ENCODE measurements around the gene PTPRN2. TPM values are rescaled to one million over a fixed set of nuclear protein-coding genes. Genes with fewer than 3 reads are reported as not detected.

The PTPRN2 gene
- total and polyA plus RNA-seq, 2 of the 8 experiments (the other 6 are each of a cell fraction or from before 2014, with no cell fraction given), result 2.6 to 4.5 TPM

DNA sequence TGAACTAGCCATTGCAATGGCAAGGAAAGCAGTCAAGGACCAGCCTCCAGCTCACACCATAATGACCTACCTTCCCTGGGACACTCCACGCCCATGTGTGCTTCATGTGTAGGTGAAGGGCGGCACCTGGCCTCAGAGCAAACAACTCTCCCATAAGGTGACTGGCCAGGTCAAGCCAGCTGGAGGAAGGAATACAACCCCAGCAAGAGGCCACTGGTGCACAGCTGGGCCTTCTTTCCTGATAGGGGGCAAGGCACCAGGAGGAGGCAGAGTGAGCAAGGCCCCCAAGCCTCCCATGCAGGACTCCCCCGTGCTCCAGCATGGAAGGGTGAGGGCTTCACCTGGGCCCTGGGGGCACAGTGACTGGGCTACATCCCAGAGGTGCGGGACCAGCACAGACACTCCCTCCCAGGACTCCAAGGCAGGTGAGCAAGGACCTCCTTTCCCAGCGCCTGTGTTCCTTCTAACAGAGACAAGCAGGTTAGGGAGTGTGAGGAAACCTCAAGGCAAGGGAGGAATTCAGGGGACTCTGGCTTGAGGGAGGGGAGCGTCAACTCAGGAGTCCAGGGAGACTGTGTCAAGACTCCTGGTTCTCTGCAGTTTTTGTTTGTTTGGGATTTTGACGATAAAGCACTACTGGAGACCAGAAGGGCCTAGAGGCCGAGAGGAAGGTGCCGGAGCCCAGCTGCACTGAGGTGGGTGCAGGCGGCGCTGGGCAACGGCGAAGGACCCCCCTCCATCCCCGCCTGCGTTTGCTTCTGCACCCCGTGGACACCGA is 1.7 kb downstream of the PTPRN2 start:
- peak overlapping the region; percentile 38 to 68; a peak in 3 of 4 replicates for H3K4me2 ChIP-seq (ENCODE audit: insufficient read depth in 1 of 2, low read depth in 2 of 2, low read length in 2 of 2)
- peaks cover 7% of the 10 kb centered on the region; the same call in 1 of the 2 replicates for H3K23me2 ChIP-seq (ENCODE audit: low read depth, low read length)
- peaks cover 5 to 6% of the 10 kb centered on the region in 2 experiments for H4K20me1 ChIP-seq (replicated peaks in 1 of 2; ENCODE audit: control insufficient read depth in 1 of 2, insufficient read depth in 2 of 2, low read length in 2 of 2)
- no peak overlapping the region for H4K91ac ChIP-seq (replicated peaks; ENCODE audit: insufficient read length, low read length)
- FAIRE-seq (no peak), DNase-seq (ENCODE audit: low read depth in 1 of 2, low spot score in 2 of 2) (no peak)
- no peaks in the 10 kb centered on the region; a peak in 1 of 8 replicates for H3K36me3 ChIP-seq (ENCODE audit: control insufficient read depth in 2 of 4, insufficient read depth in 4 of 4, low read length in 3 of 4)
- H3K9me3 ChIP-seq (ENCODE audit: insufficient read depth in 2 of 2, low read depth in 1 of 2, low read length in 1 of 2), result no peaks in the 10 kb centered on the region; a peak in 1 of 4 replicates
- H3K4me3 ChIP-seq (ENCODE audit: extremely low read depth in 1 of 4, insufficient read depth in 2 of 4, low read depth in 3 of 4, low read length in 4 of 4), result peak overlapping the region in 1 of 4 experiments; percentile 60; a peak in 4 of 8 replicates
- H4K8ac ChIP-seq (ENCODE audit: extremely low read depth, insufficient read depth, low read length), result no peak overlapping the region
- no peaks in the 10 kb centered on the region for H3K79me1 ChIP-seq (ENCODE audit: low read depth, low read length)
- POLR2A ChIA-PET (ENCODE audit: partially characterized antibody), result no interaction called here
- H3K56ac ChIP-seq (replicated peaks; ENCODE audit: insufficient read length, low read depth, low read length), result no peak overlapping the region
- no peak overlapping the region for H2AK5ac ChIP-seq (ENCODE audit: low read depth, low read length)
- no peak overlapping the region for H2BK120ac ChIP-seq (replicated peaks; ENCODE audit: low read depth, low read length)
- peaks cover 0 to 10% (median 5%) of the 10 kb centered on the region in 4 experiments; a peak in 5 of 7 replicates for H3K4me1 ChIP-seq (replicated peaks in 1 of 4; ENCODE audit: control insufficient read depth in 3 of 4, insufficient read depth in 4 of 4, low read length in 3 of 4)
- H2BK5ac ChIP-seq (ENCODE audit: low read depth, low read length), result no peak overlapping the region
- H3K23ac ChIP-seq (ENCODE audit: insufficient read length), result no peak overlapping the region
- H4K5ac ChIP-seq (ENCODE audit: insufficient read length, low read depth, low read length), result no peak overlapping the region
- TF ChIP-seq, protein P1, sequence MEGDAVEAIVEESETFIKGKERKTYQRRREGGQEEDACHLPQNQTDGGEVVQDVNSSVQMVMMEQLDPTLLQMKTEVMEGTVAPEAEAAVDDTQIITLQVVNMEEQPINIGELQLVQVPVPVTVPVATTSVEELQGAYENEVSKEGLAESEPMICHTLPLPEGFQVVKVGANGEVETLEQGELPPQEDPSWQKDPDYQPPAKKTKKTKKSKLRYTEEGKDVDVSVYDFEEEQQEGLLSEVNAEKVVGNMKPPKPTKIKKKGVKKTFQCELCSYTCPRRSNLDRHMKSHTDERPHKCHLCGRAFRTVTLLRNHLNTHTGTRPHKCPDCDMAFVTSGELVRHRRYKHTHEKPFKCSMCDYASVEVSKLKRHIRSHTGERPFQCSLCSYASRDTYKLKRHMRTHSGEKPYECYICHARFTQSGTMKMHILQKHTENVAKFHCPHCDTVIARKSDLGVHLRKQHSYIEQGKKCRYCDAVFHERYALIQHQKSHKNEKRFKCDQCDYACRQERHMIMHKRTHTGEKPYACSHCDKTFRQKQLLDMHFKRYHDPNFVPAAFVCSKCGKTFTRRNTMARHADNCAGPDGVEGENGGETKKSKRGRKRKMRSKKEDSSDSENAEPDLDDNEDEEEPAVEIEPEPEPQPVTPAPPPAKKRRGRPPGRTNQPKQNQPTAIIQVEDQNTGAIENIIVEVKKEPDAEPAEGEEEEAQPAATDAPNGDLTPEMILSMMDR (IDR thresholded peaks at IDR 0.05; ENCODE audit: control extremely low read depth in 1 of 3, insufficient read depth in 1 of 3, low read depth in 1 of 3, low read length in 3 of 3), result 0 out of 4 replicates have a peak, but pooled peaks of 1 of the 3 experiments have one; percentile 1
- peak in 1 of 2 experiments; percentile 18; a peak in 1 of 4 replicates for TF ChIP-seq RAD21 (IDR thresholded peaks at IDR 0.05 in 1 of 2, conservative IDR thresholded peaks at IDR 0.05 in 1 of 2; ENCODE audit: low read depth in 2 of 2, low read length in 2 of 2)
- no peak for TF ChIP-seq NRF1 (IDR thresholded peaks at IDR 0.05; ENCODE audit: low read depth, low read length)
- no peak overlapping the region for H3K4ac ChIP-seq (replicated peaks; ENCODE audit: insufficient read length, low read depth, low read length)
- H3K27me3 ChIP-seq (replicated peaks in 1 of 4; ENCODE audit: control insufficient read depth in 3 of 4, extremely low read depth in 1 of 4, insufficient read depth in 3 of 4, low read length in 3 of 4), result peaks cover 20 to 51% (median 46%) of the 10 kb centered on the region in 4 experiments
- CTCF ChIA-PET (ENCODE audit: partially characterized antibody), result interaction anchor here (1.9 kb wide), 1 partner anchor 59 kb away, joined by 4 read pairs; no protein-coding TSS in a partner anchor
- H2BK12ac ChIP-seq (ENCODE audit: low read depth, low read length), result peak overlapping the region; percentile 75; the same call in 1 of the 2 replicates
- H2AFZ ChIP-seq (ENCODE audit: low read length), result no peak overlapping the region
- no peak overlapping the region for H3K9ac ChIP-seq (replicated peaks in 1 of 4; ENCODE audit: extremely low read depth in 1 of 4, low read depth in 3 of 4, low read length in 3 of 4)
- no peak overlapping the region for H3K18ac ChIP-seq (ENCODE audit: extremely low read depth, low read length)
- no peak overlapping the region for H2BK15ac ChIP-seq (ENCODE audit: low read length)
- H2BK20ac ChIP-seq (ENCODE audit: low read length), result no peak overlapping the region
- H3K79me2 ChIP-seq (ENCODE audit: control insufficient read depth in 1 of 2, insufficient read depth in 2 of 2, low read length in 2 of 2), result no peaks in the 10 kb centered on the region
- WGBS, 2 experiments (ENCODE audit: extremely low coverage in 1 of 2, insufficient coverage in 1 of 2, insufficient read length in 1 of 2, insufficient replicate concordance in 2 of 2, low coverage in 1 of 2, low lambda C conversion rate in 2 of 2, missing lambda C conversion rate in 1 of 2), result 68% methylated on average over 17 of the region's 17 CpGs; no CpG with 5 or more reads in 1 of the 2 experiments
- H3K14ac ChIP-seq (ENCODE audit: insufficient read length), result no peak overlapping the region
- H3K27ac ChIP-seq (ENCODE audit: low read depth, low read length), result no peak overlapping the region

Measured in H1 (cell line).